Measurements from ENCODE around the gene STK10.

DNA sequence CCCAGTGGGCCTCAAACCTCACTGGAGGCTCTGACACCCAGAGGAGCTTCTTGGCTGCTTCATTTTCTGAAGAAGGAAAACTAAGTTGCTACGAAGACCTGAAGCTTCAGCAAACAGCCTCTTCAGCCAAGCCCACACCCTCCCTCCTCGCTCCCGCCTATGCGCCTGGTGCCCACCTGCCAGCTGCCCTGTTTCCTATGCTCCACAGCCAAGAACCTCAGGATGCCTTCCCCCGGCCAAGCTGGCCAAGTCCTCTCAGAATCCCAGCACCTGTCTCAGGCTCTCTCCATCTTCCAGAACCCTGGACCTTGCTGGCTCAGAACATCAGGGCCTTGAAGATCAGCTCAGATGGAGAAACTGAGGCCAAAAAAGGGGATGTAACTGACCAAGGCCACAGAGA is 60.4 kb downstream of the STK10 start:
- TF ChIP-seq CTCF (IDR thresholded peaks at IDR 0.05) (no peak), POLR2A (IDR thresholded peaks at IDR 0.05) (no peak)

Measured in body of pancreas (tissue), 4 donors.